BE2C (cell line): ENCODE results near the gene DDI2.

Source experiments
- DNase-seq: peaks from one replicate; pipeline ENCODE4 v3.0.0-alpha.2; 2020
- H3K27me3 ChIP-seq: fragments of 250-450 bp; sonication (Bioruptor Pico); 2 replicates; pipeline ENCODE4 v1.5.1; 2020; ENCODE audit warnings: mild to moderate bottlenecking
- H3K36me3 ChIP-seq: fragments of 250-450 bp; sonication (Bioruptor Pico); 2 replicates; pipeline ENCODE4 v1.5.1; 2020; ENCODE audit warnings: mild to moderate bottlenecking
- H3K4me1 ChIP-seq: fragments of 250-450 bp; sonication (Bioruptor Pico); 2 replicates; pipeline ENCODE4 v1.5.1; 2020
- H3K4me3 ChIP-seq: 2 replicates; pipeline ENCODE4 v1.5.1; 2011; ENCODE audit warnings: low read depth, low read length
- H3K9me3 ChIP-seq: fragments of 250-450 bp; sonication (Bioruptor Pico); 2 replicates; pipeline ENCODE4 v1.5.1; 2020
- TF ChIP-seq, protein P1 (sequence below): IDR thresholded peaks from 2 replicates; pipeline ENCODE4 v1.5.1; 2012; ENCODE audit warnings: mild to moderate bottlenecking, low read depth, low read length

Gene DDI2

DNA sequence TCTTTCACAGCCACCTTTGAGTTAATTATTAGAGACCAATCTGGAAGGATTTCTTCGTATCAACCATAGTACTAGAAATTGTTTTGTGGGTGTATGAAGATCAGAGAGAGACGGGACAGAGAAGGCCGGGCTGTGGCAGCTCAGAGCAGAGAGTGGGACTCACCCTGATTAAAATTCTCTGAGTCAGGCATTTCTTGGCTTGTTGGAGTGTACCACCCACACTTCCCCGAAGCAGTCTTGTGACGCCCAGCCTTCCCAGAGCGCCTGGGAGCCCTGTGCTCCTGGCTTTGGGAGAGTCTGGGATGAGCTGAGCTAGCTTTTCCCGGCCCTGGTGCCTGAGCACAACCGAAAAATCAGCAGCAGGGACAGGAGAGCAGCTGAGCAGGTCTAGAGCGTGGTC lies 86.3 kb downstream of the DDI2 start:
- Histone ChIP-seq H3K4me3 (no peak overlapping the region), H3K9me3 (no peaks in the 10 kb centered on the region)
- DNase-seq, result no peak

DNA sequence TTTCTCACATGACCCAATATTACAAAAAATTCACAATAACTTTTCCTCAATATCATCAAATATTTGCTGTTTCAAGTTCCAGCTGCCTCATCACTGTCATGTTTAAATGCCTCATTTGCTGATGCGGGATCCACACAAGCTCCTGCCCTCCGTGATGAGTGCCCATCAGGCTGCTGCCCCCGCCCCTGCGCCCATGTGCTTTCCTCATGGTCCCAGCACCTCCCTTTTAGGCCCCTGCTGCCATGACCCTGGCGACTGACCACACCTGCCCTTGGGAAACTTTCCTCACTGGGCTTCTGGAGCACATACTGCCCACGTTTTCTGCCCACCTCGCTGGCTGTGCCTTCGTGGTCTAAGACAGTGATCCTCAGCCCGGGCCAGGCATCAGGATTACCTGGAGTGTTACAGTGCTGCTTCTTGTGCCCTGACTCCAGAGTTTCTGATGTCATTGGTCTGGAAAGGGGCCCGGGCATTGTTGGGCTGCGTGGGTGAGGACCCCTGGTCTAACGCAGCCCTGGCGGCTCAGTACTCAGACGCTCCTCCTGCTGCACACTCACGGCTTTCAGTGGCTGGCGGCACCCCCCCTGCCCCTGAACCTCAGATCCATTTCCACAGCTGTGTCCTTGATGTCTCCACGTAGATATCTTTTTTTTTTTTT lies 87.4 kb downstream of the DDI2 start:
- TF ChIP-seq, protein P1, sequence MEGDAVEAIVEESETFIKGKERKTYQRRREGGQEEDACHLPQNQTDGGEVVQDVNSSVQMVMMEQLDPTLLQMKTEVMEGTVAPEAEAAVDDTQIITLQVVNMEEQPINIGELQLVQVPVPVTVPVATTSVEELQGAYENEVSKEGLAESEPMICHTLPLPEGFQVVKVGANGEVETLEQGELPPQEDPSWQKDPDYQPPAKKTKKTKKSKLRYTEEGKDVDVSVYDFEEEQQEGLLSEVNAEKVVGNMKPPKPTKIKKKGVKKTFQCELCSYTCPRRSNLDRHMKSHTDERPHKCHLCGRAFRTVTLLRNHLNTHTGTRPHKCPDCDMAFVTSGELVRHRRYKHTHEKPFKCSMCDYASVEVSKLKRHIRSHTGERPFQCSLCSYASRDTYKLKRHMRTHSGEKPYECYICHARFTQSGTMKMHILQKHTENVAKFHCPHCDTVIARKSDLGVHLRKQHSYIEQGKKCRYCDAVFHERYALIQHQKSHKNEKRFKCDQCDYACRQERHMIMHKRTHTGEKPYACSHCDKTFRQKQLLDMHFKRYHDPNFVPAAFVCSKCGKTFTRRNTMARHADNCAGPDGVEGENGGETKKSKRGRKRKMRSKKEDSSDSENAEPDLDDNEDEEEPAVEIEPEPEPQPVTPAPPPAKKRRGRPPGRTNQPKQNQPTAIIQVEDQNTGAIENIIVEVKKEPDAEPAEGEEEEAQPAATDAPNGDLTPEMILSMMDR, result no peak

More for the DNA sequence above, 86.3 kb downstream of the DDI2 start:
- TF ChIP-seq, protein P1, result no peak
- H3K27me3 ChIP-seq, result no peaks in the 10 kb centered on the region
- no peaks in the 10 kb centered on the region for H3K36me3 ChIP-seq
- H3K4me1 ChIP-seq, result no peaks in the 10 kb centered on the region

DNA sequence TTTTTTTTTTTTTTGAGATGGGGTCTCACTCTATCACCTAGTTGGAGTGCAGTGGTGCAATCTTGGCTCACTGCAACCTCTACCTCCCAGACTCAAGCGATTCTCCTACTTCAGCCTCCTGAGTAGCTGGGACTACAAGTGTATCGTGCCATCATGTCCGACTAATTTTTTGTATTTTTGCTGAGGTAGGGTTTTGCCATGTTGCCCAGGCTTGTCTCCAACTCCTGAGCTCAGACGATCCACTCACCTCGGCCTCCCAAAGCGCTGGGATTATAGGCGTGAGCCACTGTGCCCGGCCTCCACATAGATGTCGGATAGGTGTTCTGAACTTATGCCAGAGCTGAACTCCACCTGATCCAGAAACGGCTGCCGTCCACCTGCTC lies 87.9 kb downstream of the DDI2 start:
- Histone ChIP-seq H3K36me3 (no peaks in the 10 kb centered on the region), H3K4me1 (no peaks in the 10 kb centered on the region), H3K9me3 (no peaks in the 10 kb centered on the region), H3K4me3 (no peak overlapping the region), H3K27me3 (no peaks in the 10 kb centered on the region)
- TF ChIP-seq, protein P1, result no peak
- DNase-seq, result no peak

More for the DNA sequence above, 87.4 kb downstream of the DDI2 start:
- Histone ChIP-seq H3K36me3 (no peaks in the 10 kb centered on the region), H3K9me3 (no peaks in the 10 kb centered on the region), H3K27me3 (no peaks in the 10 kb centered on the region), H3K4me1 (no peaks in the 10 kb centered on the region), H3K4me3 (no peak overlapping the region)
- no peak for DNase-seq

DNA sequence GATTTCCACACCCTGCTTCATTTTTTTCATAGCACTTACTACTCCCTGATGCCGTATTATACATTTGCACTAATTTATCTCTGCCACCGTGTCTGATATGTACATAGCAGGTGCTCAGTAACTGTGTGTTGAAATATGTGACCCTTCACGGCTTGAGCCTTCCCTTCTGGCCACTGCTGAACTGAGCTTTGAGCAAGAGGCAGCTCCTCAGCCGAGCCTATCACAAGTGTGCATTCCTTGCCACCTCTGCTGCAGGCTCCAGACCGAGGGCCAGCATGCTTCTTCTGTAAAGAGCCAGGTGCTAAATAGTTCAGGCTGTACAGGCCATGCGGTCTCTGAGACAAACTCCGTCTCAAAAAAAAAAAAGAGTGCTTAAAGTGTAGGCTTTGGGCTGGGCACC lies 89.5 kb downstream of the DDI2 start:
- no peak for DNase-seq
- Histone ChIP-seq H3K36me3 (no peaks in the 10 kb centered on the region), H3K9me3 (no peaks in the 10 kb centered on the region), H3K4me1 (no peaks in the 10 kb centered on the region), H3K27me3 (no peaks in the 10 kb centered on the region), H3K4me3 (no peak overlapping the region)
- TF ChIP-seq, protein P1, result no peak

DNA sequence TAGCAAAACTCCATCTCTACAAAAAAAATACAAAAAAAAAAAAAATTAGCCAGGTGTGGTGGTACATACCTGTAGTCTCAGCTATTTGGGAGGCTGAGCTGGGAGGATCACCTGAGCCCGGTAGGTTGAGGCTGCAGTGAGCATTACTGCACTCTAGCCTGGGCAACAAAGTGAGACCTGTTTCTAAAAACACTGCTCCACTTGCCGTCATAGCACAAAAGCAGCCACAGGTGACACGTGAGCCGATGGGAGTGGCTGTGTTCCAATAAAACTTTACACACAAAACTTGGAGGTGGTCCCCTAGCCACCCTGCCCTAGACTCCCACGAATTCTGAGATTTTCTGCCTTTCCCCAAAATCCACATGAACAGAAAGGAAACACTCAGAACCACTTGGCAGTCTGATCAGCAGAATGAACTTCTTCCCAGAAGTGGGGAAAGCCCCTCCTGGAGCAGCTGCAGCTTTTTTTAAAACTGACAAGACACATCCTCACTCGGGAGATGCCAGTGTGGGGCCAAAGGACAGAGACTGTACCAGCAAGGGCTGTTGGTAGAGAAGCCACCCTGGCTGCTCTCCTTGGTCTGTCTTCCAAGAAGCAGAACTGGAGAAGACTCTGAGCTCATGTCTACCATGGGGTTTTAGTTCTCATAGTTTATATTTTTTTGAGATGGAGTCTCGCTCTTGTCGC lies 90.1 kb downstream of the DDI2 start:
- Histone ChIP-seq H3K9me3 (no peaks in the 10 kb centered on the region), H3K4me3 (no peak overlapping the region), H3K4me1 (no peaks in the 10 kb centered on the region), H3K27me3 (no peaks in the 10 kb centered on the region), H3K36me3 (no peaks in the 10 kb centered on the region)
- TF ChIP-seq, protein P1, result no peak
- DNase-seq, result no peak

DNA sequence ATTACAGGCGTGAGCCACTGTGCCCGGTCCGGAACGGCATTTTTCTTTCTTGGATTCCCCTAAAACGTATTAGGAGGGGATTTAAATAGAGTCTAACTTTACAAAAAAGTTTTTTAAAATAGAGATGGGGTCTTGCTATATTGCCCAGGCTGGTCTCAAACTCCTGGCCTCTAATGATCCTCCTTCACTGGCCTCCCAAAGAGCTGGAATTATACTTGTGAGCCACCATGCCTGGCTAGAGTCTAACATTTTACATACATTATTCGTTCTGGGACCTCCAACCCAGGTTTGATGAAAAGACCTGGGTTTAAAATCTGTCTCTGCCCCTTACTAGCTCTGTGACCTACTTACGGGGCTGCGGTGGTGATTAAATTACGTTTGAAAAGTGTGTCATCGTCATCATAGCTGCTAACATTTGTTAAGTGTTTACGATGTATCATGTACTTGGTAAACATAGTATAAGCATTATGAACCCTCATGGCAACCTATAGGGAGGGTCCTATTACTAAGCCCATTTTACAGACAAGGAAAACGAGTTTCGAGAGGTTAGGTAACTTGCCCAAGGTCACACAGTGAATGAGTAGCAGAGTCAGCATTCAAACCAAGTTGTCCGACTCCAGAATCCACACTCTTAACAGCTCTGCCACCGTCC lies 91.4 kb downstream of the DDI2 start:
- H3K4me1 ChIP-seq, result no peaks in the 10 kb centered on the region
- DNase-seq, result no peak

More for the DNA sequence above, 91.4 kb downstream of the DDI2 start:
- H3K36me3 ChIP-seq, result no peaks in the 10 kb centered on the region
- no peak overlapping the region for H3K4me3 ChIP-seq
- H3K27me3 ChIP-seq, result no peaks in the 10 kb centered on the region
- TF ChIP-seq, protein P1, result no peak
- no peaks in the 10 kb centered on the region for H3K9me3 ChIP-seq
